Subcutaneous adipose tissue (tissue), 4 donors: ENCODE measurements around the gene KRT72. TPM values are rescaled to one million over a fixed set of nuclear protein-coding genes. Genes with fewer than 3 reads are reported as not detected.

Experiments used
- total RNA-seq, 4 donors: library from RNA; depleted of rRNA; stranded (reverse); fragments of >200 nt; gene quantifications; one replicate each; pipeline ENCODE4 v1.1.0, GENCODE V29; 2016
- TF ChIP-seq, protein P1 (sequence below): fragments of 450-650 bp; IDR thresholded peaks from one replicate; pipeline ENCODE4 v1.5.1; 2016; ENCODE audit warnings: low read depth, mild to moderate bottlenecking, control low read depth, antibody characterized with exemption, moderate library complexity

Gene KRT72
- total RNA-seq, 4 donors from 2014 or later = not detected

DNA sequence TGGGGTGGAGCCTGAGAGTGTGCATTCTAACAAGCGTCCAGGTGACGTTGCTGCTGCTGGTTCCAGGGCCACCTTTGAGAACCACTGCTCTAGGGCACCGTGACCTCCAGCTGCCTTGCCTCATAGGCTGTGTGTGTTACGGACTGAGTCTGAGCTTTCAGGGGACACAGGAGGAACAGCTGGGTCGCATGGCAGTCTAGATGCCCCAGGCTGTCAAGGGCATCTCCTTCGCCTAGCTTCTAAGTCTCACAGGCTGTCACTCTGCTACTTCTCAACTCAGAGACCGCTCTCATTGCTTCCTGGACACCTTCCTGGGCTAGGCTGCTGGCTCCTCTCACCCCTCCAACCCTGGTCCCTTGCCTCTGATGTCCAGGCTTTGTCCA is 16.1 kb upstream of the KRT72 start:
- TF ChIP-seq, protein P1, sequence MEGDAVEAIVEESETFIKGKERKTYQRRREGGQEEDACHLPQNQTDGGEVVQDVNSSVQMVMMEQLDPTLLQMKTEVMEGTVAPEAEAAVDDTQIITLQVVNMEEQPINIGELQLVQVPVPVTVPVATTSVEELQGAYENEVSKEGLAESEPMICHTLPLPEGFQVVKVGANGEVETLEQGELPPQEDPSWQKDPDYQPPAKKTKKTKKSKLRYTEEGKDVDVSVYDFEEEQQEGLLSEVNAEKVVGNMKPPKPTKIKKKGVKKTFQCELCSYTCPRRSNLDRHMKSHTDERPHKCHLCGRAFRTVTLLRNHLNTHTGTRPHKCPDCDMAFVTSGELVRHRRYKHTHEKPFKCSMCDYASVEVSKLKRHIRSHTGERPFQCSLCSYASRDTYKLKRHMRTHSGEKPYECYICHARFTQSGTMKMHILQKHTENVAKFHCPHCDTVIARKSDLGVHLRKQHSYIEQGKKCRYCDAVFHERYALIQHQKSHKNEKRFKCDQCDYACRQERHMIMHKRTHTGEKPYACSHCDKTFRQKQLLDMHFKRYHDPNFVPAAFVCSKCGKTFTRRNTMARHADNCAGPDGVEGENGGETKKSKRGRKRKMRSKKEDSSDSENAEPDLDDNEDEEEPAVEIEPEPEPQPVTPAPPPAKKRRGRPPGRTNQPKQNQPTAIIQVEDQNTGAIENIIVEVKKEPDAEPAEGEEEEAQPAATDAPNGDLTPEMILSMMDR = no peak

DNA sequence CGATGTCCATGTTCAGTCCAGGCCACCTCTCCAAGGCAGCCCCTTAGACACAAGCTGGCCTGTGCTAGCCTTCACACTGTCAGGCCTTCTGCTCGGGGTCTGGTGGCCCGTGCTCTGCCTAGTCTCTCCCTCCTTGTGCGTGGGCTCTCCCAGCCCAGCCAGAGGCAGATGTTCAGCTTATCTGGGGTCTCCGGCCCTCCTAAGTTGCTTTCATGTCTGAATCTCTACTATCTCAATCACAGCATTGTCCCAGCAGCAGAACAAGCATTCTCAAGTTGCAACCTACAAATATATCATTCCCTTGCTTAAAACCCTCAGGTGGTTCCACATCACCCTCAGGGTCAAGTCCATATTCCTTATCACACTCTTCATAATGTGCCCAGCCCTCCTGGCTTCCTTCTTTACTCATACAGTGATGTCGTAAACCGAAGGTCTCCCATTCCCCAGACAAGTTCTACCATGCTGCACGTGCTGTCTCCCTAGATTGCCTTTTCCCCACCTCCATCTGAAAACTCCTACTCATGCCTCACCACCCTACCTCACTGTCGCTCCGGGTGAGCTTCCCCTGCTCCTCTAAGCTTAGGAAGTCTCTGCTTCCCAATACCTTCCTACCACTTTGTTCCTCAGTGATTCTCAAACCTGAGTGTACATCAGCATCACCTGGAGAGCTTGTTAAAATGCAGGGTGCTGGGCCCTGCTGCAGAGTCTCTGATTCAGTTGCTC is 15.6 kb upstream of the KRT72 start:
- TF ChIP-seq, protein P1 = no peak

GRCh38 chr12:52615912-52616311 is 14.6 kb upstream of the KRT72 start:
- TF ChIP-seq, protein P1 = no peak

DNA sequence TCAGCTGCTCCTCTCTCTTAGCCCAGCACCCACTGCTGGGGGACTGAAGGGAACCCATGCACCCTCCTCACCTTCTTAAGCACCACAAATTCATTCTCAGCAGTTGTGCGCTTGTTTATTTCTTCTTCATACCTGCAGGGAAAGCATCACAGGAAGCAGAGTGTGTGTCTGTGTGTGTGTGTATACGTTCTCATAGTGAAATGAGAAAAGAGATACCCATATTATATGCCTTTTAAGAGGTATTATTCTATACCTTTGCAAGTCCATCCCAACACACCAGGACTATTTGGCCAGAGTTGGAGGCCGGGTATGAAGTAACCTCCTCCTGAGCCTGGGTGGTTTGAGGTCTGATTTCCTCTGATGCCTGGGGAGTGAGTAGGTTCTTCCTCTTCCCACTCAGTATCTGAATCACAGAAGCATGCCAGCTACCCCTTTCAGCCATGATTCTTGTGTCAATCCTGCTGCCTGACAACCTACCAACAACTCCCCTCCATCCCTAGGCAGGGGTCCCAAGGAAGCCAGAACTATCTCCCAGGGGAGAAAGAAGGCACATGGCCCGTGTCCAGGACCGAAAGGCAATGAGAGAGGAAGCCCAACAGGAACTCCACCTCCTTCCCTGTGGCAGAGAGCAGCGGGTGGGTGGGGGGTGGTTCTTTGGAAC is 14.1 kb upstream of the KRT72 start:
- TF ChIP-seq, protein P1 = no peak

DNA sequence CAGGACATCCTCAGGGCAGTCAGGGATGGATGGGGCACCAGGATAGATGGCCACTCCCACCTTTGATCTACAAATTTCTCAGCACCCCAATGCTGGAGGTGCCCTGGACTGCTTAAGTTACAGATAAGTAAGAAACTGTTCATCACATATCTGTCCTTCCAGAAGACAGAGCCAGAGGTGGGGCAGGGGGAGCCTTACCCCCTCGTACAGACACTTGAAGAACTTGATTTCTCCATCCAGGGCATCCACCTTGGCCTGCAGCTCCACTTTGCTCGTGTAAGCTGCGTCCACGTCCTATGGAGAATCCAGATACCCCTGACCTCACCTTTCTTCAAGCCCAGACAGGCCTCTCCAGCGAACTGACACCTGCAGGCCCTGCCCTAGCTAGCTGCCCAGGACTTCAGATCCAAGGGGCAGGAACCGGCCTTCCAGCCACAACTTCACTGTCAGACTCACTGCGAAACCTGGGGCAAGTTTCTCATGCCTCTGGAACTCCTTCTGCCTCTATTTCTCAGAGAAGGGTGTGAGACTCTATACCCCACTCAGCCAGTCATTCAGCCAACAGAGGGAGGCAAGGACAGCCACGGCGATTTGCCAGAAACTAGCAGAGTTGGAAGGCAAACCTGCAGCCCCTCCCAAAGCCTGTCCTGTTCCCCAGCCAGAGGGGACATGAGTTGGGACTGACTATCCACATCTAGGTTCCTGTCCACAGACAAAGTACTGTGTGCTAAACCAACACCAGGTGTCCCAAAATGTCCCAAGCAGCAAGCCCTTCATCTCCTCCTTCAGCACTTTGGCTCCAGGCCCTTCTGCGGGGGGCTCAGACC is 13.3 kb upstream of the KRT72 start:
- TF ChIP-seq, protein P1 = no peak

GRCh38 chr12:52613384-52614030 is 12.2 kb upstream of the KRT72 start:
- TF ChIP-seq, protein P1 = no peak
